ENCODE results near the gene CLMP. TPM values are rescaled to one million over a fixed set of nuclear protein-coding genes. Genes with fewer than 3 reads are reported as not detected.

The CLMP gene
- total RNA-seq, 1 experiment from 2014 or later: not detected

GRCh38 chr11:123166071-123166559, 28.9 kb downstream of the CLMP start:
- Mint-ChIP-seq H3K4me3 (ENCODE audit: low read depth, unreplicated experiment) (no peak overlapping the region), H3K27ac (ENCODE audit: unreplicated experiment) (no peak overlapping the region), H3K36me3 (ENCODE audit: insufficient read depth, unreplicated experiment) (no peaks in the 10 kb centered on the region), H3K4me1 (ENCODE audit: low read depth, unreplicated experiment) (no peaks in the 10 kb centered on the region), H3K27me3 (ENCODE audit: unreplicated experiment) (peaks cover 13% of the 10 kb centered on the region), H3K9me3 (ENCODE audit: low read depth, unreplicated experiment) (no peaks in the 10 kb centered on the region)
- DNase-seq: no peak
- TF ChIP-seq CTCF (IDR thresholded peaks at IDR 0.05; ENCODE audit: unreplicated experiment): no peak
- no TSS peak for BruUV-seq (replicated peaks)
- intact Hi-C loops (cut with micrococcal nuclease; ENCODE audit: unreplicated experiment): no loop called here
- CTCF ChIA-PET: no interaction called here

GRCh38 chr11:123164732-123165450, 30.2 kb downstream of the CLMP start:
- no TSS peak for BruUV-seq (replicated peaks)
- no peak overlapping the region for H3K4me3 Mint-ChIP-seq (ENCODE audit: low read depth, unreplicated experiment)
- no peak overlapping the region for H3K27ac Mint-ChIP-seq (ENCODE audit: unreplicated experiment)
- intact Hi-C loops (cut with micrococcal nuclease; ENCODE audit: unreplicated experiment): no loop called here
- peaks cover 13% of the 10 kb centered on the region for H3K27me3 Mint-ChIP-seq (ENCODE audit: unreplicated experiment)
- no peak for DNase-seq
- H3K4me1 Mint-ChIP-seq (ENCODE audit: low read depth, unreplicated experiment): no peaks in the 10 kb centered on the region
- TF ChIP-seq CTCF (IDR thresholded peaks at IDR 0.05; ENCODE audit: unreplicated experiment): no peak
- no peaks in the 10 kb centered on the region for H3K9me3 Mint-ChIP-seq (ENCODE audit: low read depth, unreplicated experiment)
- CTCF ChIA-PET: interaction anchor here (0.6 kb wide), 1 partner anchor 444 kb away, joined by 4 read pairs; no protein-coding TSS in a partner anchor
- no peaks in the 10 kb centered on the region for H3K36me3 Mint-ChIP-seq (ENCODE audit: insufficient read depth, unreplicated experiment)

GRCh38 chr11:123163621-123164020, 31.4 kb downstream of the CLMP start:
- Mint-ChIP-seq H3K4me1 (ENCODE audit: low read depth, unreplicated experiment) (peaks cover 9% of the 10 kb centered on the region), H3K27ac (ENCODE audit: unreplicated experiment) (no peak overlapping the region), H3K27me3 (ENCODE audit: unreplicated experiment) (peaks cover 5% of the 10 kb centered on the region), H3K4me3 (ENCODE audit: low read depth, unreplicated experiment) (no peak overlapping the region), H3K9me3 (ENCODE audit: low read depth, unreplicated experiment) (no peaks in the 10 kb centered on the region), H3K36me3 (ENCODE audit: insufficient read depth, unreplicated experiment) (no peaks in the 10 kb centered on the region)
- CTCF ChIA-PET: no interaction called here
- intact Hi-C loops (cut with micrococcal nuclease; ENCODE audit: unreplicated experiment): no loop called here
- no TSS peak for BruUV-seq (replicated peaks)
- no peak for DNase-seq
- no peak for TF ChIP-seq CTCF (IDR thresholded peaks at IDR 0.05; ENCODE audit: unreplicated experiment)

- intact Hi-C loops (cut with micrococcal nuclease; ENCODE audit: unreplicated experiment): no loop called here
Measured at GRCh38 chr11:123161376-123162030, 33.5 kb downstream of the CLMP start.

More at GRCh38 chr11:123161376-123162030, 33.5 kb downstream of the CLMP start:
- H3K36me3 Mint-ChIP-seq (ENCODE audit: insufficient read depth, unreplicated experiment): no peaks in the 10 kb centered on the region
- H3K9me3 Mint-ChIP-seq (ENCODE audit: low read depth, unreplicated experiment): no peaks in the 10 kb centered on the region
- CTCF ChIA-PET: interaction anchor here (0.5 kb wide), 1 partner anchor 114 kb away, joined by 3 read pairs; no protein-coding TSS in a partner anchor
- DNase-seq: no peak
- no peaks in the 10 kb centered on the region for H3K27me3 Mint-ChIP-seq (ENCODE audit: unreplicated experiment)
- H3K4me1 Mint-ChIP-seq (ENCODE audit: low read depth, unreplicated experiment): peaks cover 9% of the 10 kb centered on the region
- no TSS peak for BruUV-seq (replicated peaks)
- no peak overlapping the region for H3K27ac Mint-ChIP-seq (ENCODE audit: unreplicated experiment)
- no peak for TF ChIP-seq CTCF (IDR thresholded peaks at IDR 0.05; ENCODE audit: unreplicated experiment)
- no peak overlapping the region for H3K4me3 Mint-ChIP-seq (ENCODE audit: low read depth, unreplicated experiment)

Data from Calu3 (cell line).